SKM-1 (cell line): Measurements from ENCODE around the gene TRAPPC4.
"Not testable (repeated sequence)": the region's sequence is repeated elsewhere in the genome, so short reads cannot be mapped to it uniquely, and the experiment has no call there.

Source experiments
- DNase-seq: peaks from one replicate; lab custom pipeline; 2025; ENCODE audit not compliant: unreplicated experiment; lab: John Stamatoyannopoulos, UW

TRAPPC4 gene

DNA sequence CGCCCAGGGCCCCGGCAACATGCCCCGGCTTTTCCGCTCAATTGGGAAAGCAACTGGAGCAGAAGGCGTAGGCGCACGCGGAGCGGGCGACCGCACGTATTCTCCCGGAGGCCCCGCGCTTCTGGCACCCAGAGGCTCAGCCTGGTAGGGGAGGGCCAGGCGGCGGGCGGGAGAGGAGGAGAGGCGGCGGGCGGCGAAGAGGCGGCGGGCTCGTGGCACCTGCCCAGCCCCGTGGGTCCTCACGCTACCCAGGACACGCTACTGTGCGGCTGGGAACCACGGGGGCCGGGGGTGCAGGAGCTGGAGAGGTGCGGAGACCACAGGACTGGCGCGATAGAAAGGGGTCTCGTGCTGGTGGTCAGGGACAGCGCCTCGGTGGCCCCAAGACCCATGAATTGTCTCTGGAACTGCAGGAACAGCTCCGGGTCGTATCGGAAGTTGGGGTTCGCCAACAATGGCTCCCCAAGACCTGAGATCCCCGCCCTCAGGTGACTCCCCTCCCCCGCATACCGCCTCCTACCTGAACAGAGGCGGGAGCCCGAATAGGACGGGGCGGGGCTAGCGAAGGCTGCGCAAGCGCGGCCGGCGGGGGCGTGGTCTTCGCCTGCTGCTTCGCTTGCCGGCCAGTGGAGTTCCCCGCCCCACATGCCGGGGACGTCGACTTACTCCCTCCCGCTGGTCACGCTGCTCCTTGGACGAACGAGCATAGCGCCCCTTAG lies 11.9 kb downstream of the TRAPPC4 start, which contains the start of gene SLC37A4:
SLC37A4 (minus strand) TSS at position 549 of the 719 bp plus-strand sequence.
- peak; percentile 90 for DNase-seq

DNA sequence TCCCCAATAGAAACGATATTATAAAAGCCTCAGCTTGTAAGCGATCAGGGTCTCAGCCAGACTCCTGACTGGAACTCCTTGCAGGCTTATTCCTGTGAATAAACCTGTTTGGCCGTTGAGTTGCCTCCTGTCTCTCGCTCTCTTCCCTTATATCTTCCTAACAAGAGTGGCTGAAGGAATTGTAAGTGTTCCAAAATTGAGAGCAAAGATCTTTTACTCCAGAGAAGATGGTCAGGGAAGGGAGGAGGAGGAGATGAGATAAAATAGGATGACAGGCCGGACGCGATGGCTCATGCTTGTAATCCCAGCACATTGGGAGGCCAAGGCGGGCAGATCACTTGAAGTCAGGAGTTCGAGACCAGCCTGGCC lies 13.3 kb downstream of the TRAPPC4 start:
- DNase-seq: no peak

DNA sequence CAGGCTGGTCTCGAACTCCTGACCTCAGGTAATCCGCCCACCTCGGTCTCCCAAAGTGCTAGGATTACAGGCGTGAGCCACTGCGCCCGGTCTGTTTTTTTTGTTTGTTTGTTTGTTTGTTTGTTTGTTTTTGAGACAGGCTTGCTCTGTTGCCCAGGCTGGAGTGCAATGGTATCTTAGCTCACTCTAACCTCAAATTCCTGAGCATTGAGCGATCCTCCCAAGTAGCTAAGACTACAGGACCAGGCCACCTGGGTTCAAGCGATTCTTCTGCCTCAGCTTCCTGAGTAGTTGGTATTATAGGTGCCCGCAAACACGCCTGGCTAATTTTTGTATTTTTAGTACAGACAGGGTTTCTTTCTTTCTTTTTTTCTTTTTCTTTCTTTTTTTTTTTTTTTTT lies 14.9 kb downstream of the TRAPPC4 start:
- DNase-seq: not testable (repeated sequence)

DNA sequence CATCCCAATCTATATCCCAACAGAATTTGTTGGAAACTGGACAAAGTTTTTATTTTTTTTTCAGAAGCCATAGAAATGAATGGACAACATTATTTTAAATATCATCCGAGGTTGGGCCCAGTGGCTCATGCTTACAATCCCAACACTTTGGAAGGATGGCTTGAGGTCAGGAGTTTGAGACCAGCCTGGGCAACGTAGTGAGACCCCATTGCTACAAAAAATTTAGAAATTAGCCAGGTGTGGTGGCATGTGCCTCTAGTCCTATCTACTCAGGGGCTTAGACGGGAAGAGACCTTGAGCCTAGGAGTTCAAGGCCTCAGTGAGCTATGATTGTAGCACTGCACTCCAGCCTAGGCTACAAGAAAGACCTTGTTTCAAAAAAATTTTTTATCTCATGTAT lies 16.2 kb downstream of the TRAPPC4 start:
- no peak for DNase-seq

DNA sequence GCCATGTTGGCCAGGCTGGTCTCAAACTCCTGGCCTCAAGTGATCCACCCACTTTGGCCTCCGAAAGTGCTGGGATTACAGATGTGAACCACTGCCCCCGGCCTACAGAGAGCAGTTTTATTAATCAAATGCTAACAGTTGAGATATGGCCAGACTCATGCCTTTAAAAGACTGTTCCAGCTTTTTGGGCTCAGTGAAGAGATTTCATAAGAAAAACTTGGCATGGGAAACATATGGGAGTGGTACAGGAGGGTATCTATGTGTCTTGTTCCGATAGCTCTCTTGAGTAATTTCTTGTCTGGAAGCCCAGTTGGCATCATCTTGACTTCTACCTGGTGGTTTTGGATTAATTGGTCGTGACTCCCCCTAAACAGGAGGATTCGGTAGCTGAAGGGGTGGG lies 20.3 kb downstream of the TRAPPC4 start:
- no peak for DNase-seq

DNA sequence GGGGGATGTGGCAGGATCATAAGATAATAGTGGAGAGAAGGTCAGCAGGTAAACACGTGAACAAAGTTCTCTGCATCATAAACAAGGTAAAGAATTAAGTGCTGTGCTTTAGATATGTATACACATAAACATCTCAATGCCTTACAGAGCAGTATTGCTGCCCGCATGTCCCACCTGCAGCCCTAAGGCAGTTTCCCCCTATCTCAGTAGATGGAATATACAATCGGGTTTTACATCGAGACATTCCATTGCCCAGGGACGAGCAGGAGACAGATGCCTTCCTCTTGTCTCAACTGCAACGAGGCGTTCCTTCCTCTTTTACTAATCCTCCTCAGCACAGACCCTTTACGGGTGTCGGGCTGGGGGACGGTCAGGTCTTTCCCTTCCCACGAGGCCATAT lies 20.9 kb downstream of the TRAPPC4 start:
- not testable (repeated sequence) for DNase-seq

DNA sequence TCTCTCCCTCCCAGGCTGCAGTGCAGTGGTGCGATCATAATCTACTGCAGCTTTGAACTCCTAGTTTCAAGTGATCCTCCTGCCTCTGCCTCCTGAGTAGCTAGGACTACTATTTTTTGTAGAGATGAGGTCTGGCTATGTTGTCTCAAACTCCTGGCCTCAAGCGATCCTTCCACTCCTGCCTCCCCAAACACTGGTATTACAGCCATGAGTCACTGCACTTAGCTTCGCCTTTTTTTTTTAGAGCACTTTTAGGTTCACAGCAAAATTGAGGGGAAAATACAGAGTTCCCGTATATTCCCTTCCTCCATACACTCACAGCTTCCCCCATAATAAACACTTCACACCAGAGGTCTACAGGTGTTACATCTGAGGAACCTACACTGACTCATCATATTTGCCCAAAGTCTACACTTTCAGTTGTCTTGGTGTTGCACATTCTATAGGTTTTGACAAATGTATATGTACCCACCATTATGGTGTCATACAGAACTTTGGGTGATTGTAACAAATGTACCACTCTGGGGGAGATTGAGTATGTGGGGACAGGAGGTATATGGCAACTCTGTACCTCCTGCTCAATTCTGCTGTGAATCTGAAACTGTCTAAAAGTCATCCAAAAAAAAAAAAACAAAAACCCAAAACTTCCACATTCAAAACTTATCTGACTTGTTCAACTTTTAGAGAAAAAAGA lies 23.4 kb downstream of the TRAPPC4 start:
- no peak for DNase-seq

DNA sequence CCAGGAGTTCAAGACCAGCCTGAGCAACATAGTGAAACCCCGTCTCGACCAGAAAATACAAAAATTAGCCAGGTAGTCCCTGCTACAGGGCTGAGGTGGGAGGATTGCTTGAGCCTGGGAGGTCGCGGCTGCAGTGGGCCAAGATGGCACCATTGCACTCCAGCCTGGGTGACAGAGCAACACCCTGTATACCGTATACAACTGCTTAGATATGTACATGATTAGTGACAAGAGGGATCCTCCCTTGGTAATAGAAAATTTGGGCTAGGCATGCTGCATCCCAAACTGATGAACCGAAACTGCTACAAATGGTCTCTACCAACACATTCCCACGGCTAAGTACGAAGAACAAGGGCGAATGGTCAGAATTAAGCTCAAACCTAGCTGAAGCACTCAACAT lies 24.4 kb downstream of the TRAPPC4 start:
- no peak for DNase-seq

DNA sequence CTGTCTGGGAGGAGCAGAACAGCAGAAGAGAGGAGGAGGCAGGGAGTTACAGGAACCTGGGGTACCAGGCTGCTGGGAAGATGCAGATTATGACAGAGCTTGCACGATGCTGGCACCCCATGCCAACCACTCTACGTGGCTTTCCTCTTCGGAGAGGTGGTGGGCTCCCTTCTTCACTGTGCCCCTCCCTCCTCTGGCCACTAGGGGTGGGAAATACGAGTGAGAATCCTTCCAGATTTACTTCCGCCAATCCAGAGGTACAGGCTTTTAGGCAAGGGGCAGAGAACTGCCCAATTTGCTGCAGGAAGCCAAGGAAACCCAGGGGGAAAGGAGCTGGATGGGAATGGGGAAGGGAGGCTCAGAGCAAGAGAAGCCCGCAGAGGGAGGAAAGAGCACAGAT lies 26.1 kb downstream of the TRAPPC4 start:
- no peak for DNase-seq

DNA sequence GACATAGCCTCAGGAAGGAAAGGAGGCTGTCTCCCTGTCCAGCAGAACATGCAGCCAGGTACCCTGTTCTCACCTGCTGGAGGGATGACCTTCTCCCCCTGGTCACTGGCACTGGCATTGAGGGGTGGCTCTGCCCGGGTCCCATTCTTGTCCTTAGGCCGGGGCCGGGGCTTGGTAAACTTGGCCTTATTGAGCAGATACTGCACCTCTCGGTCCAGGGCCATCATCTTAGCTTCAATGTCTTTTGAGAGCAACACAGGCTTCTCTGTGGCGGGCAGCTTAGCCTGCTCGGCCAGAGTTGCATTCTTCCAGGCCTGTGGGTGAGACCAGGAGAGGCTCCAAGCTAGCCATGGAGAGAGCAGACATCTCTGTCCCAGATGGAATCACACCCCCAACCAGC lies 27.9 kb downstream of the TRAPPC4 start:
- no peak for DNase-seq

DNA sequence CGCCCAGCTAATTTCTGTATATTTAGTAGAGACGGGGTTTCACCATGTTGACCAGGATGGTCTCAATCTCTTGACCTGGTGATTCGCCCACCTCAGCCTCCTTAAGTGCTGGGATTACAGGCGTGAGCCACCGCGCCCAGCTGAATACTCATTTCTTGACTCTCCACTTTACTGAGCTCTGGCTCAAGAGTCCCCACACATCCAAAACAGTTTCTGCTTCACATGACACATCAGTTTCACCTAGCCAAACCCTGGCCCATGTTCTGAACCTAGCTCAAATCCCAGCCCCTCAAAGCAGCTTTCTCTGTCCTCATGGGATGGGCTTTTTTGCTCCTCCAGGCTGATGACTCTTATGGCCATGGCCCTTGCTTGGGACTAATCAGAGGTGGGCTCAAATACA lies 28.6 kb downstream of the TRAPPC4 start:
- no peak for DNase-seq

DNA sequence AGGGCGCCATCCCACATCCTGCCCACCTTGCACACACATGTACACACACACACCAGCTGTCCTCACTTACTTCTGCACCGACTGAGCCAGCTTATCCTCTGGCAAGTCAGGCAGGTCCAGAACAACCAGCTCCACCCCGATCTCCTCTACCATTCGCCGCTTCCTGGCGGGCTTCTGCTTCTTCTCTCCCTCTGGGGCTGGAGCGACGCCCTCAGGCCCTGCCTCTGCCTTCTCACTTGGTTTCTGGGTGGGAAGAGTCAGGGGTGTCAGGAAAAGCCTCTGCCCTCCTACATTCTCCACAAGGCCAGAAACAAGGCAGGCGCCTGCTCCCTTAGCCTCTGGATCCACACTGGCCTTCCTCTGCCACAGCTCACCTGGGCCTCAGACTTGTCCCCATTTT lies 30.1 kb downstream of the TRAPPC4 start:
- no peak for DNase-seq

DNA sequence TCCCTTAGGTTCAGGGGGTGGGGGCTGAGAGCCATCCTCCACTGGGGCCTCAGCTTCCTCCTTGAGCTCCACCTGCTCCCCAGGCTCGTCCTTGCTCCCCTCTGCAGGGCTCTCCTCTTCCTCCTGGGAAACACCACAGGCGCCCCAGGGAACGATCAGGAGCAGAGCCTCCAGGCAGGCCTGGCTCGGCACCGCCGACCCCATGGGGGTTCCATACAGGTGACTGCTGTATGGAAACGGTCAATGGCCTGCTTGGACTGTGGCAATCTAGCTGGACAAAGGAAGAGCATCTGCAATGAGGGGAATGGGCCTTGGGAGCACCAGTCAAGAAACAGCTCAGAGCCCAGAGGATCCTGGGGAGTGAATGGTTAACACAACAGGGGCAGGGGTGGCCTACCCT lies 30.5 kb downstream of the TRAPPC4 start:
- no peak for DNase-seq

DNA sequence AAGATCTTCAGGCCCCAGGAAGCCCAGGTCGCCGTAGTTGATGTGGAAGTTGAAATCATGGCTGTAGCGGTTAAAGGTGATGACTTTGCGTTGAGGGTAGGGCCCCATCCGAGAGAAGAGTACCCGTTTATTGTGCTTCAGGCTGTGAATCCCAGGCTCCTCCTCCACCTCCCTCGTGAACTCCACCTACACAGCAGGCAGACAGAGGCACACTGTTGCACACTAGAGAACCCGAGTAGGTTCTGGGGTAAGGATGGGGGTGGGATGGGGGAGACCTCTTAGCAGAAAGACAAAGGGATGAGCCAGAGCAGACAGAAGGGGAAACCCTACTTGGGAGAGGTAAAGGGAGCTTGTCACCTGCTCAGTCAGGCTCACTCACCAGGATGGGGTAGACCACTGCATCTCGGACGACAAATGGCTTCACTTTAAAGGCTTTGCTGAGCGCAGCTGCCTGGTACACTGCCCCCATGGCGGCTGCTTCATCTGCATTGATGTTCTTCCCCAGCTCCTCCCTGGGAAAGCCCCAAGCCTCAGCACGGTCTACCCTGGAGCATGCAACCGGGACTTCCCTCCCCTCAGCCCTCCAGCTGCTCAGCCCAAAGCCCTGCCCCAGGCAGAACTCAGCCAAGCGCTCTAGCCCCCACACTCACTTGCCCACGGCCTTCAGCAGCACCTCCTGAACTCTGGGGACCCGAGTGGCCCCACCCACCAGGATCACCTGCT lies 33.0 kb downstream of the TRAPPC4 start:
- DNase-seq: no peak

DNA sequence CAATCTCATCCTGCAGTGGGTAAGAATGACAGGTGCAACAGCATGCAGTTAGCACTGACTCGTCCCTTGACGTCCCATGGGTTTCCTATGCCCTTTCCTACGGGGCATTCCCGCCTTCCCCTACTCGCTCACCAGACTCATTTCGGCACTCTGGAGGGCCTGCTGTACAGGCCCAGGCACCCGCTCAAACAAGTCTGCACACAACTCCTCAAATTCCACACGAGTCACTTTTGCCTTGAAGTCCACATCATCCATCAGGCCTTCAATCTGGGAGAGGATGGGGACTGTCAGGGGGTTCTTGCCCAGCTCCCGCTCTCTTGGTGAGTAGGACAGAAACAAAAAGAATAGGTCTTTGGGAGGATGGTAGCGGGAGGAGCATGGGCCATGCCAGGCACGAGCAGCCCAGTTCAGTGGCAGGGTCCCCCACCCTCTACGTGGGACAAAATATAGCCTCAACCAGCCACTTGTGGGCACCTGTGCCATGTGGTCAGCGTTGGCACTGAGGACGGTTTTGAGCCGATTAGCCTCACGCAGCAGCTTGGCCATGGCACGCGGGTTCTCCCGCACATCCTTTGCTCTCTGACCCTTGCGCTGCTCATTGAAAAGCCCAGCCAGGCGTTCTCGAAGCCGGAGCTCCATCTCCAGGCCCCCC lies 33.7 kb downstream of the TRAPPC4 start:
- DNase-seq: no peak

DNA sequence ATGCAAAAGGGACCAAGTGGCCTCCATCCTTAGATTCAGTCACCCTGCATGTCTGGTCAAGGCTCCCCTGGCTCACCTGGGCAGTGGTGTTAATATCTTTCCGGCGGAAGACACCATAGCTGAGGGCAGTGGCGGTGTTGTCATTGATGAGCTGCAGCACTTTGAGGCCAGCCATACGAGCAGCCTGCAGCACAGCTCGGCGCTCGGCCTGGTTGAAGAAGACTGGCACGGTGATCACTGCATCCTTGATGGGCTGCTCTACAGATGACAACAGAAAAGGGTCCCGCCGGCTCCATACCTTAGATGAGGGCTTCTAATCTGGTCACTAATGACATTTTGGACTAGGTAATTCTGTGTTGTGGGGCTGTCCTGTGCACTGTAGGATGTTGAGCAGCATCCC lies 35.9 kb downstream of the TRAPPC4 start:
- DNase-seq: no peak

DNA sequence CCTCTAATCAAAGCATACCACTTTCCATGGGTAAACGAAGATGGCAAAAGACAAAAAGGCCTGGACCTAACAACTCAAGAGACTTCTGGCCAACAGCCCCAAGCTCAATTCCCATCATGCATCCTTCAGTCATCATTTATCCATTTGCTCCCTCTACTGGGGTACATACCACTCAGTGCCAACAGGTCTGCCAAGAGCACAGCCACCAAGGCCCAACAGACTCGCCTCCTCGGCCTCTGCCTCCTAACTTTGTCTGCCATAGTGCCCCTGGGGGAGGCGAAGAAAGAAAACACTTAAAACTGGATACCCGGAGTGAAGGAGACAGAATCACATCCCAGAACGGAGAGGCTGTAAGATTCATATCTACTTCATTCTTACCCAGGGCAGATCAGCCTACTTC lies 37.3 kb downstream of the TRAPPC4 start:
- DNase-seq: no peak

DNA sequence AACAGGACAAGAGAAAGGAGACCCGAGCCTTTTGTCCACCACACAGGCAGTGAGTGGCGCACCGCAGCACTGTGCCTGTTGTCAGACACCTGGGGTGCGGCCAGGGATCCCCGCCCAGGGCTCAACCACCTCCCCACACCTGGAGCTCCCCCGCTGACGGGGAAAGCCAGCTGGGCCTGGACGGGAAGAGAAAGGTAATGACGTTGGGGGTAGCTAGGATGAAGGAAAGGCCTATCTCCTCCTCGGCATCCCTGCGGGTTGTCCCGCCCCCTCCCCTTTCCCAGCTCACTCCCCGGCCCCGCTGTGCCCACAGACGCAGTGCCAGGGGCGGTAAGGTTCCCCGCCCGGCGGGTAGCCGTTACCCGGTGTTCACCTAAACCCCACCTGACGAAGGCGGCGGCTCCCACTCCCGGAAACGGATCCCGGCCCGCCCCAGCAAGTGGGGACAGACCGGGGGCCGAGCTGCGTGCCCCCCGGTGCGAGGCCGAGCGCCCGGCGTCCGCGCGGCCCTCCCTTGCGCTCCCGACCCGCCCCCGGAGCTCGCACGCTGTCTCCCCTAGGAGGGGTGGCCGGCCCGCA lies 37.9 kb downstream of the TRAPPC4 start:
- no peak for DNase-seq

DNA sequence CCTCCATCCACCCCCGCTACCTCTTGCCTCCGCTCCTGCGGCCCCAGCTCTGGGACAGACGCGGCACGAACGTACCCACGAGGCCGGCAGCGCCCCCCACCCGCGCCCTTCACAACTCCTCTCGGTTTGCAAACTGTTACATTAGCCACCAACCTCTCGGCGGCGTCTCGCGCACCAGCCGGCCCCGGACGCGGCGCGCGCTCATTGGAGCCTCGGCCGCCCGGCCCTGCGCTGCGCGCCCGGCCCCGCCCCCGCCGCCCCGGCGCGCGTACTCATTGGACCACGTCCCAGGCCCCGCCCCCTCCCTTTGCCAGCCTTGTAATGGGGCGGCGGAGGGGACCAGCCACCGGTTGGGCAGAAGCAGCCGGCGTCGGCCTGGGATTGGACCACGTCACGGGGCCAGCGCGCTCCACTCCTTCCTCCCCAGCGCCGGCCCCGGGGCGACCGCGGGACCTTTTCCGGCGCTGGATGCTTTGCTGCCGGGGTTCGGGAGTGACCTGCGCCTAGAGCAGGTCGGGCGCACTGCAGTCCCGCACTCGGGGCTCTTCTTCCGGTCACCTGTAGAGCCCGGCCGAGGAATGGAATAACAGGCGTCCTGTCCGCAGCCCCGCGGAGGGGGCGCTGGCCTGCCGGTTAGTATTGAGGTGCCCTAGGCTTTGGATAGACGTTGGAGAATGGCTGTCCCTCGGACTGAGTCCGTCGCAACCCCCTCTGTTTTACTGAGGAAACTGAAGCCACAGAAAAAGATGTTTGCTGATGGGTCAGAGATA lies 38.6 kb downstream of the TRAPPC4 start, which contains the start of gene HYOU1:
HYOU1 (minus strand) TSS at position 206 of the 770 bp plus-strand sequence. CDS start 1,045 bp downstream, outside the sequence.
- peak; percentile 91 for DNase-seq

DNA sequence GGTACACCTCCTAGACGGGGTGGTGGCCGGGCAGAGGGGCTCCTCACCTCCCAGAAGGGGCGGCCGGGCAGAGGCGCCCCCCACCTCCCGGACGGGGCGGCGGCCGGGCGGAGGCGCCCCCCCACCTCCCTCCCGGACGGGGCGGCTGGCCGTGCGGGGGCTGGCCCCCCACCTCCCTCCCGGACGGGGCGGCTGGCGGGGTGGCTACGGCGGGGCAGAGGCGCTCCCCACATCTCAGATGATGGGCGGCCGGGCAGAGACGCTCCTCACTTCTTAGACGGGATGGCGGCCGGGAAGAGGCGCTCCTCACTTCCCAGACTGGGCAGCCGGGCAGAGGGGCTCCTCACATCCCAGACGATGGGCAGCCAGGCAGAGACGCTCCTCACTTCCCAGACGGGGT lies 40.6 kb downstream of the TRAPPC4 start:
- not testable (repeated sequence) for DNase-seq
